ENCODE results near the gene FAM229B.
A peak's percentile ranks its signal among the peaks of the same experiment; 100 is the strongest.

FAM229B gene

GRCh38 chr6:112144145-112144926 is 56.9 kb downstream of the FAM229B start:
- peak; percentile 57 for DNase-seq (ENCODE audit: low read depth)

- DNase-seq (ENCODE audit: low read depth) = no peak
These were observed 57.7 kb downstream of the FAM229B start for GRCh38 chr6:112145080-112145573.

DNA sequence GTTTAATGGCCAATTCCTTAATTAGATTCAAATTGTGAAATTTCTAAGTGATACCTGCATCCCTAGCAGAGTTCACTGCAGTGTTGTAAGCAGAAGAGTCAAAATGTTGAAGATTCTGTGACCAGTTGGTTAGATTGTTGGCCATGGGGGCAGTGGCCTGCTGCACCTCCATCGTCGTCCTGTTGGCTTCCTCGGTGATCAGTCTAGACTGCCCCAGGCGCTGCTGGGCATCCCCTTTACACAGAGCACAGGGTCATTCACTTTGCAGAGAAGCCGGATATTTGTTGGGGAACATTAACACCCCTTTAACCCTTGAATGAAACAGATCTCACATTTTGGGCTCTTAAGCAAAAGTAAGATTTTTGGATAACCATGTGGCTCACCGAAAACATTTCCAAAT is 60.7 kb downstream of the FAM229B start:
- no peak for DNase-seq (ENCODE audit: low read depth)

- DNase-seq (ENCODE audit: low read depth) = no peak
These were observed 61.8 kb downstream of the FAM229B start for GRCh38 chr6:112149236-112149635.

- peak; percentile 96 for DNase-seq (ENCODE audit: low read depth)
These were observed 62.4 kb downstream of the FAM229B start for GRCh38 chr6:112149719-112150263.

GRCh38 chr6:112150363-112150762 is 63.0 kb downstream of the FAM229B start:
- peak; percentile 60 for DNase-seq (ENCODE audit: low read depth)

Measured in fibroblast of gingiva (primary cell).